DMS53 treated with DMSO at 0.1 percent for 48 hours (cell line): ENCODE data around the gene LRRC8E.

ENCODE experiments used
- DNase-seq: peaks from one replicate; lab custom pipeline; 2025; ENCODE audit not compliant: unreplicated experiment; lab: John Stamatoyannopoulos, UW

The LRRC8E gene

GRCh38 chr19:7918615-7919421, 30.5 kb downstream of the LRRC8E start:
- peak; percentile 4 for DNase-seq

DNA sequence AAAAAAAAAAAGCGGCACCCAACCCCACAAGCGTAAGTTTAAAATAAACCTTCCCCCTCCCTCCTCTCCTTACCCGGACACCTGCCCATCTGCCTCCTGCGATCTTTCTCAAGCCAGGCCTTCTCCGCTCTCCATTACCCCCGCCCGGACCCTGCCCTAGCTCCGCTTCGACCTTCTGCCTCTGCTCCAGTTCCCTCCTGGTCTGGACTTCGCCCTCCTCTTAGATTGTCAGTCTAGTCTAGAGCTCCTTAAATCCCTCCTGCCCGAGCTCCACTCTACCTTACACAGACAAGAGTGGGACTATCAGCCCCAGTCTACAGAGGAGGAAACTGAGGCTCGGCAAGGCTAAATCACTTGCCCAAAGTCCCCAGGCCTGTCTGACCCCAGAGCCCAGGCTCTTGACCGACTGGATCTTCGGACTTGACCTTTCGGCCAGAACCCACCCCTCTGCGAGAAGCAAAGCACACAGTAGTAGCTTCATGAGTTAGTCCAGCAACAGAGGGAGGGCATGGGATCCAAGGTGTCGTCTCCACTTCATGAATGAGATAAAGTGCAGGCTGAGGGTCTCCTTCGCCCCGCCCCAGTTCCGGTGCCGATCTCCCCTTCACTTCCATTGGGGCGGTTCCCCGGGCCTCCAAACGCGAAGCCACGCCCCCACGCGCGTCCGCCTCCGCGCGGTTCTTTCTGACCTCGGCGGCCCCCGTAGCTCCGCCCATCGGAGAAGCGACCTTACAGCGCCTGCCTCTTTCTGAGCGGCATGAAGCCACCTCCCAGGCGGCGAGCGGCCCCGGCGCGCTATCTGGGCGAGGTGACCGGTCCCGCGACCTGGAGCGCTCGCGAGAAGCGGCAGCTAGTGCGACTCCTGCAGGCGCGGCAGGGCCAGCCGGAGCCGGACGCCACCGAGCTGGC, 31.6 kb downstream of the LRRC8E start, which contains the start of gene SNAPC2:
Gene SNAPC2, plus strand, starts transcription at position 729 of the 909 bp plus-strand sequence. Its CDS starts 29 bp downstream, at position 758.
- DNase-seq, result peak; percentile 70

- peak; percentile 80 for DNase-seq
These were observed 32.4 kb downstream of the LRRC8E start for GRCh38 chr19:7920519-7921301.

GRCh38 chr19:7921302-7921966, 33.1 kb downstream of the LRRC8E start:
- no peak for DNase-seq

DNA sequence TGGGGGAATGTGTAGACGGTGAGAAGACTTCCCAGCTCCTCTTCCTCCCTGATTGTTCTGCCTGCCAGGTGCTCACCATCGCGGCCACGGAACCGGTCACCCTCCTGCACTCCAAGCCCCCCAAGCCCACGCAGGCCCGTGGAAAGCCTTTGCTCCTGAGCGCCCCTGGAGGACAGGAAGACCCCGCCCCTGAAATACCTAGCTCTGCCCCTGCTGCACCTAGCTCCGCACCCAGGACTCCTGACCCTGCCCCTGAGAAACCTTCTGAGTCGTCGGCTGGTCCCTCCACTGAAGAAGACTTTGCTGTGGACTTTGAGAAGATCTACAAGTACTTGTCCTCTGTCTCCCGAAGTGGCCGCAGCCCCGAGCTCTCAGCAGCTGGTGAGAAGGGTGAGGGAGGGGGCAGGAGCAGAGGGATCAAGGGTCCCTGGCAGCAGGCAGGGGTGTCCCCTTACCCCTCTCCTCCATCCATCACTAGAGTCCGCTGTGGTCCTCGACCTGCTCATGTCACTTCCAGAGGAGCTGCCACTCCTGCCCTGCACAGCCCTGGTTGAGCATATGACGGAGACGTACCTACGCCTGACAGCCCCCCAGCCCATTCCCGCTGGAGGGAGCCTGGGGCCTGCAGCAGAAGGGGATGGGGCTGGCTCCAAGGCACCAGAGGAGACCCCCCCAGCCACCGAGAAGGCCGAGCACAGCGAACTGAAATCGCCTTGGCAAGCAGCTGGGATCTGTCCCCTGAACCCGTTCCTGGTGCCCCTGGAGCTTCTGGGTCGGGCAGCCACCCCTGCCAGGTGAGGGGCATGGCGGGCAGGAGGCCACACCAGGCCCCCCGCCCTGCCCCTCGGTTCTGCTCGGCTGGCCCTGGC, 33.9 kb downstream of the LRRC8E start:
- no peak for DNase-seq

DNA sequence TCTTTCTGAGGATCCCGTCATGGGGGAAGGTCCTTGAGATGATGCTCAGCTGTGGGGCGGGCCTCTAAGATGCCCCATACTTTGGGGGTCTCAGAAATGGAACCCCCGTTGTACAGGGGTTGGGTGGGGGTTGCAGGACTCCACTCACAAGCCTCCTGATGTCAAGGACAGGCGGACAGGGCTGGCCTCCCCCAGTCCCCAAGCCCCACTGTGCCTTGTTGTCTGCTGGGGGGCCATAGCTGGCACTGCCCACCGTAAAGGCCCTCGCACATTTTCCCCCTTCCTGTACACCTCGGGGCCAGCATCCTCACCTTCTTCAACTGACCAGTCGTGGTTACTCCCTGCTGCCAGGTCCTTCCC, 34.5 kb downstream of the LRRC8E start:
- DNase-seq, result no peak

DNA sequence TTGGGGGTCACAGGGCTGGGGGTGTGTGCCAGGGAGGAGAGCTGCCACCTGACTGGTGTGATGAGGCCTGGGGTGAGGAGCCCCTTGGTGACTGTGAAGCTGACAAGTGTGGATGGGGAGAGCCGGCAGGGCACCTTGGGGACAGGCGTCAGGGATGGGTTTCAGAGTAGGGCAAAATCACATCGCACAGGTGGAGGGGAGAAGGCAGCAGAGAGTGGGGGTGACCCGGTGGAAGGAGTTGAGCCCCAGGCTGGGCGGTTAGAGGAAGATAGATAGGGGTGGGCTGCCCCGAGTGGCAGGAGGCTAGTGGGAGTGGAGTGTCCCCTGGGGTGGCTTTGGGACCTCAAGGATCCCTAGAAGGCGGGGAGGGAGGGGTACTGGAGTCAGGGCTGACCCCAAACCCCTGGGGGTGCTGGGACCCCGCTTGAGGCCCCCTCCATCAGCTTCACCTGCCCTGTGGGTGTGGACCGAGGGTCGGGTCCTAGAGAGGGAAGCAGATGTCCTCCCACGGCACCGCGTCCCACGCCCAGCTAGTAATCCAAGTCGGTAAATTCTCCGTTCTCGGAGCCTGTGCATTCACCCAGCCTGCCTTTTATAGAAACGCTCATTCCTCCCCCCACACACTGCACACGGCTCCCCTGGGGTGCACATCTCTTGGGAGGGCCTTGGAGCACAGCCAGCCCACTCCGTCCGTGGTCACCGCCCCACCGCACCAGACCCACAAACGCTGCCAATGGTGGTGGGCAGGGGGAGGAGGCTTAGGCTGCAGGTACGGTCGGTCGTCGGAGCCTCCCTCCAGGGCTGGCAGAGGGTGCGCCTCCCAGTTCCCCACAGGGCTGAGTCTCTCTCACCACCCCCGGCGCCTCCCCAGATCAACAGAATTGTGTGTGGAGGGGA, 35.2 kb downstream of the LRRC8E start:
- DNase-seq, result no peak

- DNase-seq, result no peak
These were observed 35.9 kb downstream of the LRRC8E start for GRCh38 chr19:7924241-7924640.

- DNase-seq, result no peak
These were observed 36.4 kb downstream of the LRRC8E start for GRCh38 chr19:7924651-7925170.

GRCh38 chr19:7925171-7925851, 37.0 kb downstream of the LRRC8E start:
- peak; percentile 14 for DNase-seq

- DNase-seq, result no peak
These were observed 37.9 kb downstream of the LRRC8E start, which contains the start of gene CTXN1 for GRCh38 chr19:7926021-7926726. TSS of gene CTXN1 (minus strand) at chr19:7926135. CDS start at chr19:7925538, 597 bp downstream.

DNA sequence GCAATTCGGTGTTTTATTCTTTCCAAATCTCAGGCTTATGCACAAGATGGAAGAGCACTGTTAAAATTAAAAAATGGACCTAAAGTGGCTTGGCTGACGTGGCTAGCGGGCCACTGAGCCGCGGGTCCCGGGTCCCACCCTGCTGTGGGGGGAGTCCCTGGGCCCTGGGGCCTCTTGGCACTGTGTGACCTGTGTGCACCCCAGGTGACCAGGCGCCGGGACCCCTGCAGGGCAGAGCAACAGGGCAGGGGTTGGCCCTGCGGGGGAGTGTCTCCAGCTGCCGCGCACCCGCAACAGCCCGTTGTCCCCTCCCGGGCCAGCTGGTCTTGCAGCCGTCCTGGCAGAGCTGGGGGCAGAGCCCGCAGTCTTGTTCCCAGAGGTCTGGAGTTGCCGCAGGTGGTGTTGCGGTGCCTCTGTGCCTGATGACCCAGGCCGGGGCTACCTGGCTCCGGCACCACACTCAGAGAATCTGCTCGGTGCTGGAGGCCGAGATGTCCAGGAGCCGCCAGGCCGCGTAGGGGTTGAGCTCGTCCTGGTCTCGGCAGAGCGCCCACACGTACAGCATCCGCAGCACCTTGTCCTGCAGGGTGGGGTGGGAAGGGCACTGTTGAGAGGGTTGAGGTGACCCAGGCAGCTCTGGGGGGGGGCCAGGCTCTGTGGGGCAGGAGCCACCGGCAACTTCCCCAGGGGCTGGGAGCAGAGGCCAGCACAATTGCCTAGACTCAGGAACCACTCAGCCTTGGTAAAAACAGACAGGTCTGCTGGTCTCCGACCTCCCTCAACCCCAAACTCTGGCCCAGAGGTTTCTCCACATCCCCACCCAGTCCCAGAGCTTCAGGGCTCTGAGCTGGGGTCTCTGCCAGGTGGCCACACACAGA, 38.7 kb downstream of the LRRC8E start:
- peak; percentile 6 for DNase-seq

- DNase-seq, result no peak
These were observed 39.5 kb downstream of the LRRC8E start for GRCh38 chr19:7927605-7928333.

GRCh38 chr19:7928334-7928706, 40.0 kb downstream of the LRRC8E start:
- DNase-seq, result no peak
